ENCODE results near the gene FBXO5.
A peak's percentile ranks its signal among the peaks of the same experiment; 100 is the strongest.
"Not testable (repeated sequence)": the region's sequence is repeated elsewhere in the genome, so short reads cannot be mapped to it uniquely, and the experiment has no call there.

FBXO5 gene

DNA sequence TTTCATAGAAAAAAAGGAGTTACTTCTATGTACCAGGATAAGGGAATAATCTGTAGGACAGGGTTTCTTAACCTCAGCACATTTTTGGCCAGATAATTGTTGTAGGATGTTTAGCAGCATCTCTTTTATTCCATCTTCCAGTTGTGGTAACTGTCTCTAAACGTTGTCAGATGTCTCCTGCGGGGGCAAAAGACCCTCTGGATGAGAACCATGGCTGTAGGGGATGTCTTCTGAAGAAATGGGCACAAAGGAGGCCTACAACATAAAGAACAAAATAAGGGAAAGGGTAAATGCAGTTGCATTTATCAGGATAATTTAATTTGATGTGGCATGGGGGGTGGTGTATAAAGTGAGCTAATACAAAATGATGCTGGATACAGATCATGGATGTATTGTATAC is 4.1 kb upstream of the FBXO5 start:
- no peak for ATAC-seq
- TF ChIP-seq TOX (CRISPR knock-in tag; IDR thresholded peaks at IDR 0.05; ENCODE audit: borderline replicate concordance), result no peak
- TF ChIP-seq CSDC2 (CRISPR knock-in tag; IDR thresholded peaks at IDR 0.05), result no peak
- TF ChIP-seq ZC3H10 (CRISPR knock-in tag; IDR thresholded peaks at IDR 0.05), result 0 out of 2 replicates have a peak, but pooled peaks have one; percentile 24

DNA sequence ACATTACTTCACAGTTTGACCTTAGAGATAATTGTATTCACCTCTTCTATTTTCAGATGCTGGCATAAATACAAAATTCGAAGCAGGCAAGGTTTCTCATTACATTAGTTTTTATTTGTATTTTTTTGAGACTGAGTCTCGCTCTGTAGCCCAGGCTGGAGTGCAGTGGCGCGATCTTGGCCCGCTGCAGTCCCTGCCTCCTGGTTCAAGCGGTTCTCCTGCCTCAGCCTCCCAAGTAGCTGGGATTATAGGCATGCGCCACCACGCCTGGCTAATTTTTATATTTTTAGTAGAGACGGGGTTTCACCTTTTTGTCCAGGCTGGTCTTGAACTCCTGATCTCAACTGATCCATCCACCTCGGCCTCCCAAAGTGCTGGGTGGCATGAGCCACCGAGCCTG is 2.5 kb upstream of the FBXO5 start:
- not testable (repeated sequence) for ATAC-seq

DNA sequence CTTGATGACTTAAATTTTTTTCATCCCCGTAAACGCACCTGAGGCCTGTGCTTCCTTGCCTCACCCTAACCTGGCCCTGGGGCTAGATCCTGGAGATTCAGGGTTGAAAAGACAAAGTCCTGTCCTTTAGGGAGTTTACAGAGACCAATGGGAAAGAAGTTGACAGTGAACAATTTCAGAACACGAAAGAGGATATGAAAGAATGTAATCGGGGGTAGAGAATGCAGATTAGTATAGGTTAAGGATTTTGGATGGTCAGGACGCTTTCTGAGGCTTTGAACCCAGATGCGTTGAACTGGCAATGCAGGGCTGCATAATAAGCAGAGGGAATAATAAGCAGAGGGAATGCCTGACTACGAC is 1.7 kb upstream of the FBXO5 start:
- no peak for ATAC-seq
- TF ChIP-seq ZC3H10 (CRISPR knock-in tag; IDR thresholded peaks at IDR 0.05) (no peak), ZFP3 (CRISPR knock-in tag; IDR thresholded peaks at IDR 0.05) (no peak), ZNF565 (CRISPR knock-in tag; conservative IDR thresholded peaks at IDR 0.05; ENCODE audit: low read depth) (no peak), ZNF8 (CRISPR knock-in tag; IDR thresholded peaks at IDR 0.05) (no peak), ZNF70 (CRISPR knock-in tag; IDR thresholded peaks at IDR 0.05) (no peak), BACH2 (CRISPR knock-in tag; IDR thresholded peaks at IDR 0.05; ENCODE audit: borderline replicate concordance) (no peak), ZFP30 (CRISPR knock-in tag; IDR thresholded peaks at IDR 0.05) (no peak), TOX (CRISPR knock-in tag; IDR thresholded peaks at IDR 0.05; ENCODE audit: borderline replicate concordance) (no peak), ISL1 (CRISPR knock-in tag; IDR thresholded peaks at IDR 0.05) (no peak), ARNTL (CRISPR knock-in tag; IDR thresholded peaks at IDR 0.05; ENCODE audit: borderline replicate concordance, low read depth) (no peak), OSR1 (CRISPR knock-in tag; IDR thresholded peaks at IDR 0.05) (no peak), SNAI2 (CRISPR knock-in tag; IDR thresholded peaks at IDR 0.05) (no peak)
- TF ChIP-seq, protein P1, sequence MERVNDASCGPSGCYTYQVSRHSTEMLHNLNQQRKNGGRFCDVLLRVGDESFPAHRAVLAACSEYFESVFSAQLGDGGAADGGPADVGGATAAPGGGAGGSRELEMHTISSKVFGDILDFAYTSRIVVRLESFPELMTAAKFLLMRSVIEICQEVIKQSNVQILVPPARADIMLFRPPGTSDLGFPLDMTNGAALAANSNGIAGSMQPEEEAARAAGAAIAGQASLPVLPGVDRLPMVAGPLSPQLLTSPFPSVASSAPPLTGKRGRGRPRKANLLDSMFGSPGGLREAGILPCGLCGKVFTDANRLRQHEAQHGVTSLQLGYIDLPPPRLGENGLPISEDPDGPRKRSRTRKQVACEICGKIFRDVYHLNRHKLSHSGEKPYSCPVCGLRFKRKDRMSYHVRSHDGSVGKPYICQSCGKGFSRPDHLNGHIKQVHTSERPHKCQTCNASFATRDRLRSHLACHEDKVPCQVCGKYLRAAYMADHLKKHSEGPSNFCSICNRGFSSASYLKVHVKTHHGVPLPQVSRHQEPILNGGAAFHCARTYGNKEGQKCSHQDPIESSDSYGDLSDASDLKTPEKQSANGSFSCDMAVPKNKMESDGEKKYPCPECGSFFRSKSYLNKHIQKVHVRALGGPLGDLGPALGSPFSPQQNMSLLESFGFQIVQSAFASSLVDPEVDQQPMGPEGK (CRISPR knock-in tag; IDR thresholded peaks at IDR 0.05; ENCODE audit: borderline replicate concordance), result no peak
- TF ChIP-seq, protein P2, sequence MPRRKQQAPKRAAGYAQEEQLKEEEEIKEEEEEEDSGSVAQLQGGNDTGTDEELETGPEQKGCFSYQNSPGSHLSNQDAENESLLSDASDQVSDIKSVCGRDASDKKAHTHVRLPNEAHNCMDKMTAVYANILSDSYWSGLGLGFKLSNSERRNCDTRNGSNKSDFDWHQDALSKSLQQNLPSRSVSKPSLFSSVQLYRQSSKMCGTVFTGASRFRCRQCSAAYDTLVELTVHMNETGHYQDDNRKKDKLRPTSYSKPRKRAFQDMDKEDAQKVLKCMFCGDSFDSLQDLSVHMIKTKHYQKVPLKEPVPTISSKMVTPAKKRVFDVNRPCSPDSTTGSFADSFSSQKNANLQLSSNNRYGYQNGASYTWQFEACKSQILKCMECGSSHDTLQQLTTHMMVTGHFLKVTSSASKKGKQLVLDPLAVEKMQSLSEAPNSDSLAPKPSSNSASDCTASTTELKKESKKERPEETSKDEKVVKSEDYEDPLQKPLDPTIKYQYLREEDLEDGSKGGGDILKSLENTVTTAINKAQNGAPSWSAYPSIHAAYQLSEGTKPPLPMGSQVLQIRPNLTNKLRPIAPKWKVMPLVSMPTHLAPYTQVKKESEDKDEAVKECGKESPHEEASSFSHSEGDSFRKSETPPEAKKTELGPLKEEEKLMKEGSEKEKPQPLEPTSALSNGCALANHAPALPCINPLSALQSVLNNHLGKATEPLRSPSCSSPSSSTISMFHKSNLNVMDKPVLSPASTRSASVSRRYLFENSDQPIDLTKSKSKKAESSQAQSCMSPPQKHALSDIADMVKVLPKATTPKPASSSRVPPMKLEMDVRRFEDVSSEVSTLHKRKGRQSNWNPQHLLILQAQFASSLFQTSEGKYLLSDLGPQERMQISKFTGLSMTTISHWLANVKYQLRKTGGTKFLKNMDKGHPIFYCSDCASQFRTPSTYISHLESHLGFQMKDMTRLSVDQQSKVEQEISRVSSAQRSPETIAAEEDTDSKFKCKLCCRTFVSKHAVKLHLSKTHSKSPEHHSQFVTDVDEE (CRISPR knock-in tag; IDR thresholded peaks at IDR 0.05), result no peak

DNA sequence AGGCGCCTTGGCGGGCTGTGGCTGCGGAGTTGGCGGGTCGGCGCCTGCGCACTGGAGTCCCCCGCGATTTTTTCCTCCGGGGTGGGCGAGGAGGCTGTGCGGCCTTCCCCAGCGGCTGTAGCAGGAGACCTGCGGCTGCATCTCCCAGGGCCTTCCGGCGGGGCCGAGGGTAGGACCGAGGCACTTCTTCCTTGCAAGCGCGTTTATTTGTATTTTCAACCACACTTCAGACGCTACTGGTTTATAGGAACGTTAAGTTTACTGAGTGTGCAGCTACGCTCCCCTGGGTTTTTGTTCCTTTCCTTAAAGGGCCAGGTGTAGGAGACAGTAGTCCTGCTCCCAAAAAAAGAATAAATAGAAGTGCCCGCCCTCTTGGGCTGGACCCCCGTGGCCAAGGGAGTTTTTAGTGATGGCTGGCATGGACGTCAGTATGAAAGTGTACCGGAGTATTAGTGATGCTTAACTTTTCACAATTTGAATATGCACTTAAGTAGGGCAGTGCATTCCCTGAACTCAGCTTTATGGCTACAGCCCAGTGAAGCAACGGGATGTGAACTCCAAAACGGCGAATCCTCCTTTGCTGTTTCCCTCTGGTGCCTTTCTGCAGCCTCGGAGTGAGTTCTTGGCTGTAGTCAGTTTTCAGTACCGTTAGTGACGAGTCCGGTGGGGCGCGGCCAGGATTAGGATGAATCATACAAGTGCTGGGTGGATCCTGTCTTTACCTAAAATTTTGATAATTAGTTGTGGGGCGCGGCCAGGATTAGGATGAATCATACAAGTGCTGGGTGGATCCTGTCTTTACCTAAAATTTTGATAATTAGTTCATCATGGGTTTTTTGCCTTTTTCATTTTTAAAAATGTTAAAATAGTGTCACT is 1.0 kb upstream of the FBXO5 start:
- TF ChIP-seq ZFP3 (CRISPR knock-in tag; IDR thresholded peaks at IDR 0.05), result peak; percentile 60; the same call in 1 of the 2 replicates
- TF ChIP-seq TOX (CRISPR knock-in tag; IDR thresholded peaks at IDR 0.05; ENCODE audit: borderline replicate concordance), result peak; percentile 15; the same call in 1 of the 2 replicates
- TF ChIP-seq ESRRG (CRISPR knock-in tag; IDR thresholded peaks at IDR 0.05), result no peak
- peak; percentile 63 for ATAC-seq

DNA sequence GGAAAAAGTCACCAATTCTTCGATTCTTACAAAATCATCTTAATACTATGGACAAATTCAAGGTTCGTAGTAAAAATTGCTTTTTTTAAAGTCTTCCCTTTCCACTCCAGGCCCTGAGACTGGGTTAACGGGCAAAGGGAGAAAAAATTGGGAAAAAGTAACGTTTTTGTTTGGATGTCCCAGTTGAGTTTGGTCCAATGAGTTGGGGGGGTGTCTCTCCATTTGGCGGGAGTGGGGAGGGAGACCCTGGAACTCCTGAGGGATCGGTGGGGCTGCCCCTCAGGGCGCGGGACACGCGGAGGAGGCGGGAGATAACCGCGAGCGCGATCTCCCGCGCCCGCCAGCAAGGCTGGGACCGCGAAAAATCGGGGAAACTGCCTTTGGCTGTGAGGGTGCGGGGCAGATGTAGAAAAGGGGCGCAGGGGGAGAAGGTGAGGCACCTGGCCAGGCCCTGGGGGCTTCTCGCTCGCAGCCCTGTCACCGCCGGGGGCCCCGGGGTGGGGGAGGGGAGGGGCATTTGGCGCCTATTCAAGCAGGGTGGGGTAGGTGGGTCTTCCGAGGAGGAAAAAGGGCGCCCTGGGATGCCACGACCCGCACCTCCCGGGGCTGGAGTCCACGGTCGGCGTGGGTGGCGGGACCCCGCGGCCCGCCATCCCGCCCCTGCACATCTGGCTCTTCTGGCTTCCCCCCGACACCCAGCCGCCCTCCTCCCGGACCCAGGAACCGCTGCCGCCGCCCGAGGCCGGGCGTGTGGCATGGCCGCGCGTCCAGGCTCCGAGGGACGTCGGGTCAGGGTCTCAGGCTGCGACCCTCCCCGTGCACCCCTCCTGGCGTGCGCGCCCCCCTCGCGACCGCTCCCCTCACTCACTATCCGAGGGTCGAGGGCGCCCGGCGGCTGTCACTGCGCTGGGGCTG is 595 bp downstream of the FBXO5 start:
- no peak; the same call in 2 of the 3 replicates for ATAC-seq
- TF ChIP-seq TOX (CRISPR knock-in tag; IDR thresholded peaks at IDR 0.05; ENCODE audit: borderline replicate concordance), result no peak
- TF ChIP-seq ZNF8 (CRISPR knock-in tag; IDR thresholded peaks at IDR 0.05), result no peak
- TF ChIP-seq, protein P3, sequence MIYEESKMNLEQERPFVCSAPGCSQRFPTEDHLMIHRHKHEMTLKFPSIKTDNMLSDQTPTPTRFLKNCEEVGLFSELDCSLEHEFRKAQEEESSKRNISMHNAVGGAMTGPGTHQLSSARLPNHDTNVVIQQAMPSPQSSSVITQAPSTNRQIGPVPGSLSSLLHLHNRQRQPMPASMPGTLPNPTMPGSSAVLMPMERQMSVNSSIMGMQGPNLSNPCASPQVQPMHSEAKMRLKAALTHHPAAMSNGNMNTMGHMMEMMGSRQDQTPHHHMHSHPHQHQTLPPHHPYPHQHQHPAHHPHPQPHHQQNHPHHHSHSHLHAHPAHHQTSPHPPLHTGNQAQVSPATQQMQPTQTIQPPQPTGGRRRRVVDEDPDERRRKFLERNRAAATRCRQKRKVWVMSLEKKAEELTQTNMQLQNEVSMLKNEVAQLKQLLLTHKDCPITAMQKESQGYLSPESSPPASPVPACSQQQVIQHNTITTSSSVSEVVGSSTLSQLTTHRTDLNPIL (CRISPR knock-in tag; IDR thresholded peaks at IDR 0.05; ENCODE audit: low read depth), result no peak
- TF ChIP-seq ZFP3 (CRISPR knock-in tag; IDR thresholded peaks at IDR 0.05), result no peak
- no peak for TF ChIP-seq GLIS3 (CRISPR knock-in tag; IDR thresholded peaks at IDR 0.05)
- TF ChIP-seq RARB (CRISPR knock-in tag; IDR thresholded peaks at IDR 0.05), result no peak
- TF ChIP-seq BACH2 (CRISPR knock-in tag; IDR thresholded peaks at IDR 0.05; ENCODE audit: borderline replicate concordance), result no peak
- no peak for TF ChIP-seq ARNTL (CRISPR knock-in tag; IDR thresholded peaks at IDR 0.05; ENCODE audit: borderline replicate concordance, low read depth)
- TF ChIP-seq ZNF565 (CRISPR knock-in tag; conservative IDR thresholded peaks at IDR 0.05; ENCODE audit: low read depth), result no peak
- TF ChIP-seq, protein P2 (CRISPR knock-in tag; IDR thresholded peaks at IDR 0.05), result no peak
- TF ChIP-seq ISL1 (CRISPR knock-in tag; IDR thresholded peaks at IDR 0.05), result no peak
- no peak for TF ChIP-seq TCF4 (CRISPR knock-in tag; IDR thresholded peaks at IDR 0.05; ENCODE audit: borderline replicate concordance)
- TF ChIP-seq CSDC2 (CRISPR knock-in tag; IDR thresholded peaks at IDR 0.05), result no peak
- no peak for TF ChIP-seq ESRRG (CRISPR knock-in tag; IDR thresholded peaks at IDR 0.05)
- TF ChIP-seq ZC3H10 (CRISPR knock-in tag; IDR thresholded peaks at IDR 0.05), result no peak
- no peak for TF ChIP-seq SNAI2 (CRISPR knock-in tag; IDR thresholded peaks at IDR 0.05)
